Measurements from ENCODE around the gene PDZRN4. TPM values are rescaled to one million over a fixed set of nuclear protein-coding genes. Genes with fewer than 3 reads are reported as not detected.

Gene PDZRN4
- total RNA-seq, 4 donors from 2014 or later: 4.2 to 12.9 (median 8.0) TPM

DNA sequence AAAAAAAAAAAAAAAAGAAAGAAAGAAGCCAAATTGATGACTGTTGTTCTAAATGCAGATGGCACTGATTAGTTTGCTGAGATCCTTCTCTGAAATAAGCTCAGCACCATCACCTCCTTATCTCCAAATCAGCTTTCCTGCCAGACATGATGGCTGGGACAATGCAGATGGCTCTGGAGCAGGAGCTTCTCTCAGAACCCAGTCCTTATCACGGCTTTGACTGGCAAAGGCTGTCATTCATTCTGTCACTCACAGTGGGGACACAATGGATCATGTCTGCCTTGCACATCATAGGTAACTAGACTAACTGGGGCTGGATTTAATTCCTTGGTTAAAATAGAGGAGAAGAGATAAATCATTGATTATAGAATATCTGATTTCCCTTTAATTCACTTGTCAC, 146.3 kb downstream of the PDZRN4 start:
- 46 to 56% methylated on average over 1 of the region's 1 CpG for WGBS, 2 donors (ENCODE audit: low coverage in 1 of 2)
- no peaks in the 10 kb centered on the region for H3K9me3 ChIP-seq
- H3K36me3 ChIP-seq: no peaks in the 10 kb centered on the region
- no peaks in the 10 kb centered on the region for H3K4me1 ChIP-seq
- TF ChIP-seq CTCF (IDR thresholded peaks at IDR 0.05) (no peak), POLR2AphosphoS5 (IDR thresholded peaks at IDR 0.05) (no peak), POLR2A (IDR thresholded peaks at IDR 0.05) (no peak), EP300 (IDR thresholded peaks at IDR 0.05; ENCODE audit: low read depth) (no peak)
- no peak overlapping the region for H3K27ac ChIP-seq
- in situ Hi-C loops (cut with MboI; ENCODE audit: low pct_ligation_motif_present in 1 of 4, low pct_unique_long_range_greater_than_20kb in 1 of 4, low sequenced_read_pairs in 3 of 4) (no loop called here), intact Hi-C loops (cut with DNase I; ENCODE audit: low total_unique reads) (loop anchor here (1.0 kb wide), 1 partner anchor 31 kb away; no protein-coding TSS in a partner anchor)
- H3K27me3 ChIP-seq: no peaks in the 10 kb centered on the region
- H3K4me3 ChIP-seq: no peak overlapping the region
- DNase-seq: no peak

- intact Hi-C loops (cut with DNase I; ENCODE audit: low total_unique reads): no loop called here
- WGBS, 2 donors (ENCODE audit: low coverage in 1 of 2): 61 to 71% methylated on average over 3 of the region's 3 CpGs
Observed at GRCh38 chr12:41336041-41336549, 148.0 kb downstream of the PDZRN4 start.

GRCh38 chr12:41339784-41340183, 151.7 kb downstream of the PDZRN4 start:
- Histone ChIP-seq H3K4me3 (no peak overlapping the region), H3K36me3 (no peaks in the 10 kb centered on the region), H3K4me1 (no peaks in the 10 kb centered on the region), H3K9me3 (no peaks in the 10 kb centered on the region), H3K27ac (no peak overlapping the region), H3K27me3 (no peaks in the 10 kb centered on the region)
- TF ChIP-seq POLR2AphosphoS5 (IDR thresholded peaks at IDR 0.05) (no peak), CTCF (IDR thresholded peaks at IDR 0.05) (no peak), POLR2A (IDR thresholded peaks at IDR 0.05) (no peak), EP300 (IDR thresholded peaks at IDR 0.05; ENCODE audit: low read depth) (no peak)
- no peak for DNase-seq
- intact Hi-C loops (cut with DNase I; ENCODE audit: low total_unique reads): no loop called here
- in situ Hi-C loops (cut with MboI; ENCODE audit: low pct_ligation_motif_present in 1 of 4, low pct_unique_long_range_greater_than_20kb in 1 of 4, low sequenced_read_pairs in 3 of 4): no loop called here

More at GRCh38 chr12:41336041-41336549, 148.0 kb downstream of the PDZRN4 start:
- Histone ChIP-seq H3K27ac (no peak overlapping the region), H3K9me3 (no peaks in the 10 kb centered on the region), H3K36me3 (no peaks in the 10 kb centered on the region), H3K27me3 (no peaks in the 10 kb centered on the region), H3K4me1 (no peaks in the 10 kb centered on the region), H3K4me3 (no peak overlapping the region)
- no peak for TF ChIP-seq POLR2AphosphoS5 (IDR thresholded peaks at IDR 0.05)
- TF ChIP-seq CTCF (IDR thresholded peaks at IDR 0.05): no peak
- TF ChIP-seq POLR2A (IDR thresholded peaks at IDR 0.05): no peak
- TF ChIP-seq EP300 (IDR thresholded peaks at IDR 0.05; ENCODE audit: low read depth): no peak
- no peak for DNase-seq
- in situ Hi-C loops (cut with MboI; ENCODE audit: low pct_ligation_motif_present in 1 of 4, low pct_unique_long_range_greater_than_20kb in 1 of 4, low sequenced_read_pairs in 3 of 4): no loop called here

- no peaks in the 10 kb centered on the region for H3K27me3 ChIP-seq
- intact Hi-C loops (cut with DNase I; ENCODE audit: low total_unique reads) (loop anchor here (2.0 kb wide), 1 partner anchor 50 kb away; no protein-coding TSS in a partner anchor), in situ Hi-C loops (cut with MboI; ENCODE audit: low pct_ligation_motif_present in 1 of 4, low pct_unique_long_range_greater_than_20kb in 1 of 4, low sequenced_read_pairs in 3 of 4) (no loop called here)
- no peak for DNase-seq
- no peaks in the 10 kb centered on the region for H3K9me3 ChIP-seq
- no peaks in the 10 kb centered on the region for H3K36me3 ChIP-seq
- H3K4me3 ChIP-seq: no peak overlapping the region
- H3K27ac ChIP-seq: no peak overlapping the region
- TF ChIP-seq POLR2AphosphoS5 (IDR thresholded peaks at IDR 0.05): no peak
- no peaks in the 10 kb centered on the region for H3K4me1 ChIP-seq
- WGBS, 2 donors (ENCODE audit: low coverage in 1 of 2): 72 to 76% methylated on average over 8 of the region's 8 CpGs
Observed at GRCh38 chr12:41344776-41345470, 156.8 kb downstream of the PDZRN4 start.
